ENCODE results near the gene PCDHB15. TPM values are rescaled to one million over a fixed set of nuclear protein-coding genes. Genes with fewer than 3 reads are reported as not detected.

The PCDHB15 gene
- total RNA-seq = 0.32 and 1.2 TPM in 2 replicates

GRCh38 chr5:141245250-141245717 is at the start of gene PCDHB15:
PCDHB15 (plus strand) TSS chr5:141245395; CDS start chr5:141245579, 184 bp downstream.

GRCh38 chr5:141199359-141200235 is 45.6 kb upstream of the PCDHB15 start, which contains the start of gene PCDHB11:
PCDHB11 (plus strand) TSS chr5:141199627; CDS start chr5:141199775, 148 bp downstream.

GRCh38 chr5:141208478-141208877 is 36.7 kb upstream of the PCDHB15 start, which contains the start of gene PCDHB12:
PCDHB12 (plus strand) TSS chr5:141208719; CDS start chr5:141208908, 189 bp downstream.

GRCh38 chr5:141213656-141214339 is 31.4 kb upstream of the PCDHB15 start, which contains the start of gene PCDHB13:
PCDHB13 (plus strand) TSS chr5:141213919; CDS start chr5:141214124, 205 bp downstream.

GRCh38 chr5:141223112-141223783 is 21.9 kb upstream of the PCDHB15 start, which contains the start of gene PCDHB14:
PCDHB14 (plus strand) TSS chr5:141223343; CDS start chr5:141223506, 163 bp downstream.

Other genes with a start within 250 kb of the PCDHB15 start
- gene PCDHB1, start 194.0 kb upstream of the PCDHB15 start, total RNA-seq = not detected in 2 replicates
- 0.81 and 2.3 TPM in 2 replicates for gene PCDHB2, start 150.8 kb upstream of the PCDHB15 start, total RNA-seq
- 0.32 and 1.2 TPM in 2 replicates for gene PCDHB3, start 144.9 kb upstream of the PCDHB15 start, total RNA-seq
- gene PCDHB4, start 123.6 kb upstream of the PCDHB15 start, total RNA-seq = under 0.01 and 0.25 TPM in 2 replicates
- 0.32 and 3.6 TPM in 2 replicates for gene PCDHB5, start 110.2 kb upstream of the PCDHB15 start, total RNA-seq
- 0.25 TPM in 1 of 2 replicates, not detected in the other for gene PCDHB6, start 95.3 kb upstream of the PCDHB15 start, total RNA-seq
- 0.16 and 1.5 TPM in 2 replicates for gene PCDHB7, start 72.8 kb upstream of the PCDHB15 start, total RNA-seq
- gene PCDHB8, start 67.6 kb upstream of the PCDHB15 start, total RNA-seq = 0.16 and 1.3 TPM in 2 replicates
- gene PCDHB16, start 63.0 kb upstream of the PCDHB15 start, total RNA-seq = under 0.01 and 0.63 TPM in 2 replicates
- 0.16 and 0.31 TPM in 2 replicates for gene PCDHB9, start 58.2 kb upstream of the PCDHB15 start, total RNA-seq
- gene PCDHB10, start 53.0 kb upstream of the PCDHB15 start, total RNA-seq = 0.49 and 1.6 TPM in 2 replicates
- 0.16 and 0.69 TPM in 2 replicates for gene PCDHB11, start 45.8 kb upstream of the PCDHB15 start, total RNA-seq
- gene PCDHB12, start 36.7 kb upstream of the PCDHB15 start, total RNA-seq = 0.16 and 1.3 TPM in 2 replicates
- 0.32 and 3.3 TPM in 2 replicates for gene PCDHB13, start 31.5 kb upstream of the PCDHB15 start, total RNA-seq
- 0.49 and 1.8 TPM in 2 replicates for gene PCDHB14, start 22.1 kb upstream of the PCDHB15 start, total RNA-seq
- gene SLC25A2, start 58.7 kb downstream of the PCDHB15 start, total RNA-seq = 0.16 and 0.44 TPM in 2 replicates
- gene TAF7, start 75.4 kb downstream of the PCDHB15 start, total RNA-seq = 53.3 and 79.0 TPM in 2 replicates
- 0.32 and 1.1 TPM in 2 replicates for gene PCDHGA1, start 85.1 kb downstream of the PCDHB15 start, total RNA-seq
- 0.81 and 1.9 TPM in 2 replicates for gene PCDHGA2, start 93.4 kb downstream of the PCDHB15 start, total RNA-seq
- 0.32 and 0.82 TPM in 2 replicates for gene PCDHGA3, start 98.4 kb downstream of the PCDHB15 start, total RNA-seq
- gene PCDHGB1, start 104.7 kb downstream of the PCDHB15 start, total RNA-seq = 0.65 and 2.8 TPM in 2 replicates
- 1.3 and 6.1 TPM in 2 replicates for gene PCDHGA4, start 109.6 kb downstream of the PCDHB15 start, total RNA-seq
- gene PCDHGB2, start 114.6 kb downstream of the PCDHB15 start, total RNA-seq = 1.1 and 5.1 TPM in 2 replicates
- 0.49 and 2.0 TPM in 2 replicates for gene PCDHGA5, start 118.8 kb downstream of the PCDHB15 start, total RNA-seq
- 1.5 and 8.4 TPM in 2 replicates for gene PCDHGB3, start 124.8 kb downstream of the PCDHB15 start, total RNA-seq
- 1.5 and 4.1 TPM in 2 replicates for gene PCDHGA6, start 128.5 kb downstream of the PCDHB15 start, total RNA-seq
- 0.65 and 3.3 TPM in 2 replicates for gene PCDHGA7, start 137.3 kb downstream of the PCDHB15 start, total RNA-seq
- 8.3 and 20.1 TPM in 2 replicates for gene PCDHGB4, start 142.3 kb downstream of the PCDHB15 start, total RNA-seq
- gene PCDHGA8, start 147.2 kb downstream of the PCDHB15 start, total RNA-seq = 0.65 and 3.0 TPM in 2 replicates
- gene PCDHGB5, start 152.6 kb downstream of the PCDHB15 start, total RNA-seq = 8.1 and 23.0 TPM in 2 replicates
- gene PCDHGA9, start 157.4 kb downstream of the PCDHB15 start, total RNA-seq = 0.97 and 4.5 TPM in 2 replicates
- gene PCDHGB6, start 162.6 kb downstream of the PCDHB15 start, total RNA-seq = 1.6 and 3.9 TPM in 2 replicates
- 2.1 and 5.2 TPM in 2 replicates for gene PCDHGA10, start 167.6 kb downstream of the PCDHB15 start, total RNA-seq
- gene PCDHGB7, start 172.3 kb downstream of the PCDHB15 start, total RNA-seq = 3.2 and 12.3 TPM in 2 replicates
- 4.0 and 14.5 TPM in 2 replicates for gene PCDHGA11, start 175.7 kb downstream of the PCDHB15 start, total RNA-seq
- 1.8 and 6.2 TPM in 2 replicates for gene PCDHGA12, start 185.1 kb downstream of the PCDHB15 start, total RNA-seq
- 6.5 and 22.3 TPM in 2 replicates for gene PCDHGC3, start 230.6 kb downstream of the PCDHB15 start, total RNA-seq
- gene PCDHGC4, start 239.6 kb downstream of the PCDHB15 start, total RNA-seq = 0.49 and 2.8 TPM in 2 replicates
- 0.32 and 1.4 TPM in 2 replicates for gene PCDHGC5, start 243.7 kb downstream of the PCDHB15 start, total RNA-seq